ENCODE data around the gene USB1. TPM values are rescaled to one million over a fixed set of nuclear protein-coding genes. Genes with fewer than 3 reads are reported as not detected.

The USB1 gene
- total RNA-seq, 1 experiment from 2014 or later = 73.1 TPM

DNA sequence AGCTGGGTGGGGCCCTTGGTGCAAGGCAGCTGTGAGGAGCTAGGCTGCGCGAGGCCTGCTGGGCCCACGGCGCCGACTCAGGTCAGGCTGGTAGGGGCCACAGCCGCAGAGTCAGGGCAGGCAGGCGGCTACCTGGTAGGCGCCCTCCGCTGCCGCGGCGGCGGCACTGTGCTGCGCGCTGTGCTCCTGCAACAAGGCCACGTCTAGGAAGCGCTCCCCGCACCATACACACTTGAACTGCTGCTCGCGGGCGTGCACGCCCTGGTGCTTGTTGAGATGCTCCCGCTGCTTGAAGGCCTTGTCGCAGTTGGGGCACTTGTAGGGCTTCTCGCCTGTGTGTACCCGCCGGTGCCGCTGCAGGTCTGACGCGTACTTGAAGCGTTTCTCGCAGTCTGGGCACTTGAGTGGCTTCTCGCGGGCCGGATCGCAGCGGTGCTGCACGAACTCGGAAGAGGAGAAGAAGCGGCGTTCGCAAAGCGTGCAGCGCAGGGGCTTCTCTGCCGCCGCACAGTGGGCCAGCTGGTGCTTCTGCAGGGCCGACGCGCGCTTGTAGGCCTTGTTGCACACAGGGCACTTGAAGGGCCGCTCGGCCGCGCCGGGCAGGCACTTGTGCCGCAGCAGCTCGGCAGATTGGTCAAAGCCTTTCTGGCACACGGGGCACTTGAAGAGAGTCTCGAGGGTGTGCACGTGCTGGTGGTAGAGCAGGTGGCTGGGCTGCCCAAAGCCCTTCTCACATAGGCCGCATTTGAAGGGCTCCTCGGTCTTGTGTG is 4.6 kb upstream of the USB1 start:
- intact Hi-C loops (cut with micrococcal nuclease) = no loop called here
- ChIA-PET RAD21 (ENCODE audit: low non-redundant PET in 1 of 2, low total read pairs in 2 of 2, uncharacterized antibody in 2 of 2, unreplicated experiment in 2 of 2) (no interaction called here), CTCF (no interaction called here), POLR2A (no interaction called here)
- no peak overlapping the region for H3K4me2 ChIP-seq (ENCODE audit: low read length)
- no peak overlapping the region for H3K9ac ChIP-seq (ENCODE audit: low read length)
- H3K9me3 ChIP-seq (ENCODE audit: control insufficient read depth in 1 of 2, insufficient read depth in 1 of 2, low read depth in 1 of 2, low read length in 2 of 2) = no peaks in the 10 kb centered on the region
- TF ChIP-seq SIN3A (IDR thresholded peaks at IDR 0.05; ENCODE audit: low read depth) (no peak), CEBPB (IDR thresholded peaks at IDR 0.05; ENCODE audit: low read depth) (no peak), ELF1 (IDR thresholded peaks at IDR 0.05; ENCODE audit: borderline replicate concordance, low read depth) (no peak), POLR2A (IDR thresholded peaks at IDR 0.05; ENCODE audit: borderline replicate concordance, extremely low read depth, insufficient read depth, insufficient read length) (no peak), SP1 (IDR thresholded peaks at IDR 0.05; ENCODE audit: low read depth) (no peak), POLR2AphosphoS5 (IDR thresholded peaks at IDR 0.05; ENCODE audit: low read depth, low read length) (no peak), EZH2 (IDR thresholded peaks at IDR 0.05) (no peak), REST (IDR thresholded peaks at IDR 0.05; ENCODE audit: low read depth) (no peak), SRF (IDR thresholded peaks at IDR 0.05; ENCODE audit: low read depth) (no peak)
- TF ChIP-seq, protein P1, sequence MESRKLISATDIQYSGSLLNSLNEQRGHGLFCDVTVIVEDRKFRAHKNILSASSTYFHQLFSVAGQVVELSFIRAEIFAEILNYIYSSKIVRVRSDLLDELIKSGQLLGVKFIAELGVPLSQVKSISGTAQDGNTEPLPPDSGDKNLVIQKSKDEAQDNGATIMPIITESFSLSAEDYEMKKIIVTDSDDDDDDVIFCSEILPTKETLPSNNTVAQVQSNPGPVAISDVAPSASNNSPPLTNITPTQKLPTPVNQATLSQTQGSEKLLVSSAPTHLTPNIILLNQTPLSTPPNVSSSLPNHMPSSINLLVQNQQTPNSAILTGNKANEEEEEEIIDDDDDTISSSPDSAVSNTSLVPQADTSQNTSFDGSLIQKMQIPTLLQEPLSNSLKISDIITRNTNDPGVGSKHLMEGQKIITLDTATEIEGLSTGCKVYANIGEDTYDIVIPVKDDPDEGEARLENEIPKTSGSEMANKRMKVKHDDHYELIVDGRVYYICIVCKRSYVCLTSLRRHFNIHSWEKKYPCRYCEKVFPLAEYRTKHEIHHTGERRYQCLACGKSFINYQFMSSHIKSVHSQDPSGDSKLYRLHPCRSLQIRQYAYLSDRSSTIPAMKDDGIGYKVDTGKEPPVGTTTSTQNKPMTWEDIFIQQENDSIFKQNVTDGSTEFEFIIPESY (IDR thresholded peaks at IDR 0.05; ENCODE audit: extremely low read depth, insufficient replicate concordance, low read length) = no peak
- H3K9me2 ChIP-seq (ENCODE audit: insufficient read depth) = no peaks in the 10 kb centered on the region
- H2AFZ ChIP-seq (ENCODE audit: low read depth, low read length, poor library complexity, severe bottlenecking) = no peak overlapping the region
- no peak overlapping the region for H3K27ac ChIP-seq (ENCODE audit: low read depth, low read length)
- H3K4me1 ChIP-seq (ENCODE audit: control insufficient read depth in 1 of 2, insufficient read depth in 2 of 2, low read length in 2 of 2) = peaks cover 16 to 34% of the 10 kb centered on the region in 2 experiments; a peak in 3 of 4 replicates
- DNase-seq (ENCODE audit: low read depth, low spot score) = no peak
- no peaks in the 10 kb centered on the region for H3K36me3 ChIP-seq (ENCODE audit: control insufficient read depth in 1 of 2, insufficient read depth in 2 of 2, low read length in 2 of 2)
- no peaks in the 10 kb centered on the region for H3K27me3 ChIP-seq (ENCODE audit: insufficient read depth, low read length)
- no TSS peak for BruUV-seq (replicated peaks)
- no peak overlapping the region for H3K4me3 ChIP-seq (replicated peaks in 1 of 2; ENCODE audit: low read depth in 1 of 2, low read length in 2 of 2)
- H4K20me1 ChIP-seq (ENCODE audit: insufficient read depth) = no peaks in the 10 kb centered on the region
- no peaks in the 10 kb centered on the region for H3K79me2 ChIP-seq (ENCODE audit: insufficient read depth, low read length)
- no peak for ATAC-seq

All from HCT116 (cell line).